Dendritic cell treated with granulocyte-macrophage colony-stimulating factor and Interleukin-4, amounts not matched to agents 40 ng/mL and 50 ng/mL, for 4 days (primary cell): ENCODE measurements around the gene GOT1.

Experiments used
- H3K27ac Mint-ChIP-seq: one replicate; pipeline ENCODE4 v1.8.0; 2022; ENCODE audit warnings: mild to moderate bottlenecking, mixed read lengths
- H3K27me3 Mint-ChIP-seq: one replicate; pipeline ENCODE4 v1.8.0; 2022; ENCODE audit warnings: mild to moderate bottlenecking, mixed read lengths
- H3K36me3 Mint-ChIP-seq: one replicate; pipeline ENCODE4 v1.8.0; 2022; ENCODE audit warnings: low read depth, mixed read lengths
- H3K4me1 Mint-ChIP-seq: one replicate; pipeline ENCODE4 v1.8.0; 2022; ENCODE audit warnings: low read depth, mixed read lengths
- H3K4me3 Mint-ChIP-seq: one replicate; pipeline ENCODE4 v1.8.0; 2022; ENCODE audit warnings: mild to moderate bottlenecking, moderate library complexity, mixed read lengths
- H3K9me3 Mint-ChIP-seq: one replicate; pipeline ENCODE4 v1.8.0; 2022; ENCODE audit warnings: mixed read lengths
- intact Hi-C: fragments of 100-400 bp; cut with micrococcal nuclease; formaldehyde crosslinking; loops from one replicate; pipeline ENCODE4 v1.15.0; 2022

The GOT1 gene

GRCh38 chr10:99399664-99400063, 30.8 kb downstream of the GOT1 start:
- no peaks in the 10 kb centered on the region for H3K27me3 Mint-ChIP-seq
- H3K36me3 Mint-ChIP-seq, result peaks cover 96% of the 10 kb centered on the region
- no peaks in the 10 kb centered on the region for H3K9me3 Mint-ChIP-seq
- intact Hi-C loops, result no loop called here
- no peak overlapping the region for H3K4me3 Mint-ChIP-seq
- peaks cover 11% of the 10 kb centered on the region for H3K4me1 Mint-ChIP-seq
- H3K27ac Mint-ChIP-seq, result no peak overlapping the region

GRCh38 chr10:99396471-99396870, 34.0 kb downstream of the GOT1 start:
- H3K4me3 Mint-ChIP-seq, result no peak overlapping the region
- intact Hi-C loops, result no loop called here
- H3K9me3 Mint-ChIP-seq, result no peaks in the 10 kb centered on the region
- no peak overlapping the region for H3K27ac Mint-ChIP-seq
- peaks cover 64% of the 10 kb centered on the region for H3K36me3 Mint-ChIP-seq
- H3K27me3 Mint-ChIP-seq, result peaks cover 6% of the 10 kb centered on the region
- H3K4me1 Mint-ChIP-seq, result peaks cover 12% of the 10 kb centered on the region

GRCh38 chr10:99395750-99396445, 34.5 kb downstream of the GOT1 start:
- intact Hi-C loops, result no loop called here
- no peak overlapping the region for H3K27ac Mint-ChIP-seq
- H3K9me3 Mint-ChIP-seq, result no peaks in the 10 kb centered on the region
- peaks cover 58% of the 10 kb centered on the region for H3K36me3 Mint-ChIP-seq
- peaks cover 12% of the 10 kb centered on the region for H3K4me1 Mint-ChIP-seq
- H3K27me3 Mint-ChIP-seq, result peaks cover 6% of the 10 kb centered on the region
- H3K4me3 Mint-ChIP-seq, result no peak overlapping the region

- H3K36me3 Mint-ChIP-seq, result peaks cover 48% of the 10 kb centered on the region
- H3K4me3 Mint-ChIP-seq, result no peak overlapping the region
- peaks cover 6% of the 10 kb centered on the region for H3K27me3 Mint-ChIP-seq
- intact Hi-C loops, result loop anchor here (5.0 kb wide), 1 partner anchor 317 kb away; no protein-coding TSS in a partner anchor
- H3K4me1 Mint-ChIP-seq, result peaks cover 12% of the 10 kb centered on the region
- no peaks in the 10 kb centered on the region for H3K9me3 Mint-ChIP-seq
- no peak overlapping the region for H3K27ac Mint-ChIP-seq
Observed at GRCh38 chr10:99394761-99395386, 35.5 kb downstream of the GOT1 start.

GRCh38 chr10:99394256-99394655, 36.2 kb downstream of the GOT1 start:
- peaks cover 42% of the 10 kb centered on the region for H3K36me3 Mint-ChIP-seq
- peaks cover 12% of the 10 kb centered on the region for H3K4me1 Mint-ChIP-seq
- H3K27ac Mint-ChIP-seq, result no peak overlapping the region
- intact Hi-C loops, result loop anchor here (5.0 kb wide), 1 partner anchor 318 kb away; no protein-coding TSS in a partner anchor
- H3K4me3 Mint-ChIP-seq, result no peak overlapping the region
- H3K9me3 Mint-ChIP-seq, result no peaks in the 10 kb centered on the region
- H3K27me3 Mint-ChIP-seq, result peaks cover 6% of the 10 kb centered on the region

GRCh38 chr10:99393683-99394082, 36.7 kb downstream of the GOT1 start:
- intact Hi-C loops, result loop anchor here (2.0 to 5.0 kb wide), 3 partner anchors 155 to 319 kb away; no protein-coding TSS in a partner anchor
- H3K27ac Mint-ChIP-seq, result no peak overlapping the region
- H3K36me3 Mint-ChIP-seq, result peaks cover 36% of the 10 kb centered on the region
- H3K27me3 Mint-ChIP-seq, result peaks cover 6% of the 10 kb centered on the region
- H3K4me3 Mint-ChIP-seq, result no peak overlapping the region
- H3K4me1 Mint-ChIP-seq, result peaks cover 12% of the 10 kb centered on the region
- H3K9me3 Mint-ChIP-seq, result no peaks in the 10 kb centered on the region

- Mint-ChIP-seq H3K4me1 (peaks cover 12% of the 10 kb centered on the region), H3K36me3 (peaks cover 30% of the 10 kb centered on the region), H3K9me3 (no peaks in the 10 kb centered on the region), H3K27me3 (peaks cover 6% of the 10 kb centered on the region), H3K27ac (no peak overlapping the region), H3K4me3 (no peak overlapping the region)
- intact Hi-C loops, result loop anchor here (2.0 to 5.0 kb wide), 3 partner anchors 156 to 319 kb away; no protein-coding TSS in a partner anchor
Observed at GRCh38 chr10:99393036-99393435, 37.4 kb downstream of the GOT1 start.

GRCh38 chr10:99391346-99391745, 39.1 kb downstream of the GOT1 start:
- no peaks in the 10 kb centered on the region for H3K9me3 Mint-ChIP-seq
- intact Hi-C loops, result loop anchor here (5.0 kb wide), 1 partner anchor 321 kb away; no protein-coding TSS in a partner anchor
- peaks cover 12% of the 10 kb centered on the region for H3K4me1 Mint-ChIP-seq
- H3K27ac Mint-ChIP-seq, result no peak overlapping the region
- H3K36me3 Mint-ChIP-seq, result peaks cover 15% of the 10 kb centered on the region
- no peak overlapping the region for H3K4me3 Mint-ChIP-seq
- peaks cover 6% of the 10 kb centered on the region for H3K27me3 Mint-ChIP-seq

GRCh38 chr10:99389729-99390480, 40.5 kb downstream of the GOT1 start:
- H3K27ac Mint-ChIP-seq, result no peak overlapping the region
- intact Hi-C loops, result loop anchor here (5.0 kb wide), 1 partner anchor 322 kb away; no protein-coding TSS in a partner anchor
- peaks cover 6% of the 10 kb centered on the region for H3K27me3 Mint-ChIP-seq
- no peak overlapping the region for H3K4me3 Mint-ChIP-seq
- peaks cover 12% of the 10 kb centered on the region for H3K4me1 Mint-ChIP-seq
- no peaks in the 10 kb centered on the region for H3K9me3 Mint-ChIP-seq
- peaks cover under 1% of the 10 kb centered on the region for H3K36me3 Mint-ChIP-seq

- intact Hi-C loops, result no loop called here
- no peaks in the 10 kb centered on the region for H3K9me3 Mint-ChIP-seq
- H3K36me3 Mint-ChIP-seq, result no peaks in the 10 kb centered on the region
- H3K27me3 Mint-ChIP-seq, result peaks cover under 1% of the 10 kb centered on the region
- H3K4me1 Mint-ChIP-seq, result peaks cover under 1% of the 10 kb centered on the region
- no peak overlapping the region for H3K4me3 Mint-ChIP-seq
- no peak overlapping the region for H3K27ac Mint-ChIP-seq
Observed at GRCh38 chr10:99387541-99387940, 42.9 kb downstream of the GOT1 start.

GRCh38 chr10:99387071-99387470, 43.4 kb downstream of the GOT1 start:
- intact Hi-C loops, result no loop called here
- no peaks in the 10 kb centered on the region for H3K4me1 Mint-ChIP-seq
- no peaks in the 10 kb centered on the region for H3K27me3 Mint-ChIP-seq
- H3K36me3 Mint-ChIP-seq, result no peaks in the 10 kb centered on the region
- no peaks in the 10 kb centered on the region for H3K9me3 Mint-ChIP-seq
- no peak overlapping the region for H3K4me3 Mint-ChIP-seq
- no peak overlapping the region for H3K27ac Mint-ChIP-seq

GRCh38 chr10:99382176-99382575, 48.2 kb downstream of the GOT1 start:
- Mint-ChIP-seq H3K9me3 (peaks cover 8% of the 10 kb centered on the region), H3K4me3 (no peak overlapping the region), H3K36me3 (no peaks in the 10 kb centered on the region), H3K4me1 (peaks cover 6% of the 10 kb centered on the region), H3K27ac (no peak overlapping the region), H3K27me3 (peaks cover 3% of the 10 kb centered on the region)
- intact Hi-C loops, result no loop called here

GRCh38 chr10:99375426-99375825, 55.0 kb downstream of the GOT1 start:
- Mint-ChIP-seq H3K27ac (no peak overlapping the region), H3K4me3 (no peak overlapping the region), H3K4me1 (peaks cover 6% of the 10 kb centered on the region), H3K27me3 (peaks cover 6% of the 10 kb centered on the region), H3K36me3 (no peaks in the 10 kb centered on the region), H3K9me3 (peaks cover 8% of the 10 kb centered on the region)
- intact Hi-C loops, result no loop called here

GRCh38 chr10:99374972-99375371, 55.5 kb downstream of the GOT1 start:
- Mint-ChIP-seq H3K27me3 (peaks cover 6% of the 10 kb centered on the region), H3K27ac (no peak overlapping the region), H3K36me3 (no peaks in the 10 kb centered on the region), H3K4me1 (peaks cover 6% of the 10 kb centered on the region), H3K4me3 (no peak overlapping the region), H3K9me3 (peaks cover 8% of the 10 kb centered on the region)
- intact Hi-C loops, result no loop called here
